Adrenal gland (tissue), 12 donors: ENCODE results near the gene PPP1R14D. TPM values are rescaled to one million over a fixed set of nuclear protein-coding genes. Genes with fewer than 3 reads are reported as not detected.

Experiments used
- DNase-seq, 7 donors: peaks; one replicate each; pipeline ENCODE4 v3.0.0-alpha.2; 2019 to 2020
- H3K27ac ChIP-seq, 5 donors: fragments of 200-600 bp; sonication (generic) in 4 of 5; 1 replicate in 3 of 5; 2 replicates in 2 of 5; pipeline versions ENCODE4 v1.5.1 to v1.8.0; 2016 to 2020; ENCODE audit warnings: mild to moderate bottlenecking in 1 of 5
- H3K27me3 ChIP-seq: fragments of 200-600 bp; 2 replicates; pipeline ENCODE4 v1.8.0; 2021
- H3K36me3 ChIP-seq, 2 donors: fragments of 200-600 bp; replicated peaks in 1 of 2; 1 replicate in 1 of 2; 2 replicates in 1 of 2; pipeline versions ENCODE4 v1.5.1 to v1.8.0; 2018 to 2022
- H3K4me1 ChIP-seq, 2 donors: fragments of 200-600 bp; replicated peaks in 1 of 2; 1 replicate in 1 of 2; 2 replicates in 1 of 2; pipeline versions ENCODE4 v1.5.1 to v1.8.0; 2018 to 2021
- H3K4me3 ChIP-seq, 4 donors: fragments of 200-600 bp; sonication (generic) in 3 of 4; one replicate each; pipeline ENCODE4 v1.5.1; 2016 to 2018
- H3K9me3 ChIP-seq, 3 donors: fragments of 200-600 bp; sonication (generic) in 1 of 3; replicated peaks in 1 of 3; 1 replicate in 2 of 3; 2 replicates in 1 of 3; pipeline versions ENCODE4 v1.5.1 to v1.8.0; 2016 to 2021
- POLR2A ChIP-seq, 2 donors: fragments of 450-650 bp; IDR thresholded peaks; one replicate each; pipeline ENCODE4 v1.6.1; 2017; ENCODE audit warnings: antibody characterized with exemption in 2 of 2, mild to moderate bottlenecking in 2 of 2, moderate library complexity in 1 of 2
- WGBS, 4 donors: extraction: QIAGEN DNeasy Blood & Tissue Kit in 2 of 4; methylation state at CpG; one replicate each; pipeline versions ENCODE4 v1.1.5 to v1.1.7; 2013 to 2017; 5-methylcytosine and 5-hydroxymethylcytosine counted together
- intact Hi-C, 2 donors: fragments of 100-400 bp; cut with DNase I; formaldehyde crosslinking; loops; one replicate each; pipeline versions ENCODE4 v1.14.1 to v1.15.0; 2022 to 2023
- polyA plus RNA-seq, 3 donors: library from polyadenylated mRNA; stranded (reverse); fragments of 200-250 nt in 2 of 3; fragments of 350-450 nt in 1 of 3; fragmentation: Illumina TruSeq in 1 of 3; extraction: RNeasy Lipid Tissue Mini Kit (QIAGEN cat#74804) in 1 of 3; gene quantifications; one replicate each; pipeline ENCODE4 v1.2.3, GENCODE V29; 2013 to 2014
- total RNA-seq, 9 donors: library from RNA; depleted of rRNA in 4 of 9; stranded (reverse); fragments of >200 nt in 4 of 9; fragments of 120-200 nt in 1 of 9; fragmentation: NEBNext Ultra II Directional in 1 of 9; extraction: Animal tissue kit (Norgen Biotek cat#: 25700) in 1 of 9; gene quantifications; one replicate each; pipeline versions ENCODE4 v1.1.0 to v1.2.4, GENCODE V29; 2013 to 2023
- TF ChIP-seq, protein P1 (sequence below), 6 experiments: fragments of 450-650 bp in 4 of 6; fragments of 200-600 bp in 2 of 6; sonication (generic) in 1 of 6; IDR thresholded peaks; 1 replicate in 5 of 6; 2 replicates in 1 of 6; pipeline versions ENCODE4 v1.5.1 to v1.8.0; 2016 to 2021; ENCODE audit warnings: antibody characterized with exemption in 6 of 6, mild to moderate bottlenecking in 2 of 6, moderate library complexity in 1 of 6
- donor health status: healthy with polysubstance abuse.
- donor health status: Bipolar disorder and iron deficiency.
- donor health status: DM: yes; HTN: yes; CAD: no.
- donor health status: DM: no; HTN: no; CAD: no.
- donor health status: DM: no; HTN: no; CAD: no.
- donor health status: DM: yes; HTN: yes; CAD: no.

The PPP1R14D gene
- total and polyA plus RNA-seq, 12 donors = not detected

DNA sequence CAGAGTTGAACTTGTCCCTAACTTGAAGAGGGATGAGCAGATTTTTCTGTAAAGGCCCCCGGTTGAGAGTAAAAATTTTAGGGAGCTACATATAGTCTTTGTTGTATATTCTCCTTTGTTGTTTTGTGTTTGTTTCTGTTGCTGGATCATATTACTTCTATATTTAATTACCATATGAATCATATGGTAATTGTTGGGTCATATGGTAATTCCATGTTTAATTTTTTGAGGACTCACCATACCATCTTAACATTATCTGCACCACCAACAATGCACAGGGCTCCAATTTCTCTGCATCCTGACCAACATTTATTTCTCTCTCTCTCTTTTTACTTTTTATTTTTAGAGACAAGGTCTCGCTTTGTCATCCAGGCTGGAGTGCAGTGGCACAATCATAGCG, 29.0 kb downstream of the PPP1R14D start:
- no peak for DNase-seq
- H3K36me3 ChIP-seq = no peaks in the 10 kb centered on the region
- H3K4me1 ChIP-seq = peaks cover 0 to 16% of the 10 kb centered on the region in 2 donors
- TF ChIP-seq, protein P1, sequence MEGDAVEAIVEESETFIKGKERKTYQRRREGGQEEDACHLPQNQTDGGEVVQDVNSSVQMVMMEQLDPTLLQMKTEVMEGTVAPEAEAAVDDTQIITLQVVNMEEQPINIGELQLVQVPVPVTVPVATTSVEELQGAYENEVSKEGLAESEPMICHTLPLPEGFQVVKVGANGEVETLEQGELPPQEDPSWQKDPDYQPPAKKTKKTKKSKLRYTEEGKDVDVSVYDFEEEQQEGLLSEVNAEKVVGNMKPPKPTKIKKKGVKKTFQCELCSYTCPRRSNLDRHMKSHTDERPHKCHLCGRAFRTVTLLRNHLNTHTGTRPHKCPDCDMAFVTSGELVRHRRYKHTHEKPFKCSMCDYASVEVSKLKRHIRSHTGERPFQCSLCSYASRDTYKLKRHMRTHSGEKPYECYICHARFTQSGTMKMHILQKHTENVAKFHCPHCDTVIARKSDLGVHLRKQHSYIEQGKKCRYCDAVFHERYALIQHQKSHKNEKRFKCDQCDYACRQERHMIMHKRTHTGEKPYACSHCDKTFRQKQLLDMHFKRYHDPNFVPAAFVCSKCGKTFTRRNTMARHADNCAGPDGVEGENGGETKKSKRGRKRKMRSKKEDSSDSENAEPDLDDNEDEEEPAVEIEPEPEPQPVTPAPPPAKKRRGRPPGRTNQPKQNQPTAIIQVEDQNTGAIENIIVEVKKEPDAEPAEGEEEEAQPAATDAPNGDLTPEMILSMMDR (IDR thresholded peaks at IDR 0.05) = no peak
- no peak for TF ChIP-seq POLR2A (IDR thresholded peaks at IDR 0.05)
- no peaks in the 10 kb centered on the region for H3K9me3 ChIP-seq
- intact Hi-C loops = no loop called here
- no peak overlapping the region for H3K4me3 ChIP-seq
- H3K27me3 ChIP-seq = no peaks in the 10 kb centered on the region
- H3K27ac ChIP-seq = peak overlapping the region in 1 of 5 donors; percentile 6
- 63 to 76% (median 71%) methylated on average over 3 of the region's 3 CpGs for WGBS, 4 donors

DNA sequence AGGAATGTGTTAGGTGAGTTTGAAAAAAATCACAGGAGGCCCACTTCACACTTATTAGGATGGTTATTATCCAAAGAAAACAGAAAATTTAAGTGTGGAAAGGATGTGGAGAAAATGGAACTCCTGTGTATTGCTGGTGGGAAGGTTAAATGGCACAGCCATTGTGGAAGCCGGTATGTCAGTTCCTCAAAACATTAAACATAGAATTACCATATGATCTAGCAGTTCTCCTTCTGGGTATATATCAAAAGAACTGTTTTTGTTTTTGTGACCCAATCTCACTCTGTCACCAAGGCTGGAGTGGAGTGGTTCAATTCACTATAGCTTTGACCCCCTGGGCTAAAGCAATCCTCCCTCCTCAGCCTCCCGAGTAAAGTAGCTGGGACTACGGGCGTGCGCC, 32.0 kb downstream of the PPP1R14D start:
- no peak for DNase-seq
- Histone ChIP-seq H3K9me3 (no peaks in the 10 kb centered on the region), H3K4me3 (no peak overlapping the region), H3K27me3 (no peaks in the 10 kb centered on the region), H3K27ac (peak overlapping the region in 1 of 5 donors; percentile 1), H3K36me3 (no peaks in the 10 kb centered on the region), H3K4me1 (peaks cover 4 to 22% of the 10 kb centered on the region in 2 donors)
- 86 to 94% (median 91%) methylated on average over 5 of the region's 5 CpGs for WGBS, 4 donors
- intact Hi-C loops = no loop called here
- TF ChIP-seq, protein P1 (IDR thresholded peaks at IDR 0.05) = no peak
- TF ChIP-seq POLR2A (IDR thresholded peaks at IDR 0.05) = no peak

DNA sequence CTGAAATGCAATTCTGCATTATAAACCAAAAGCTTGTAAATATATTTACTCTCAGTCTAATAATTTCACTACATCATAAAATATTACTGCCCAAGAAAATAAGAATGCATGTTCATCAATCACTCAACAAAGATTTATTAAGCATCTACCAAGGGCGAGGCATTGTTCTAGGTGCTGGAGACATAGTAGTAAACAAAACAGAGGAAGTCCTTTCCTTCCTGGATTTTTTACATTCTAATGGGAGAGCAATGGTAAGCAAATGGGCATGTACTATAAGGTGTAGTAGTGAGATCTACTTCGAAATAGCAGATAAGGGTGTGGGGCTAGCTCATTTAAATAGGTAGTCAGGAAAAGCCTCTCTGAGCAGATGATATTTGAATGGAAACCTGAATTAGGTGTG, 32.5 kb downstream of the PPP1R14D start:
- H3K27ac ChIP-seq = peak overlapping the region in 2 of 5 donors; percentile 1 to 17
- no peaks in the 10 kb centered on the region for H3K27me3 ChIP-seq
- peaks cover 4 to 22% of the 10 kb centered on the region in 2 donors for H3K4me1 ChIP-seq
- intact Hi-C loops = no loop called here
- no peaks in the 10 kb centered on the region for H3K36me3 ChIP-seq
- no peak overlapping the region for H3K4me3 ChIP-seq
- DNase-seq = no peak
- WGBS, 4 donors = 65 to 81% (median 77%) methylated on average over 2 of the region's 2 CpGs
- TF ChIP-seq, protein P1 (IDR thresholded peaks at IDR 0.05) = no peak
- no peak for TF ChIP-seq POLR2A (IDR thresholded peaks at IDR 0.05)
- no peaks in the 10 kb centered on the region for H3K9me3 ChIP-seq

DNA sequence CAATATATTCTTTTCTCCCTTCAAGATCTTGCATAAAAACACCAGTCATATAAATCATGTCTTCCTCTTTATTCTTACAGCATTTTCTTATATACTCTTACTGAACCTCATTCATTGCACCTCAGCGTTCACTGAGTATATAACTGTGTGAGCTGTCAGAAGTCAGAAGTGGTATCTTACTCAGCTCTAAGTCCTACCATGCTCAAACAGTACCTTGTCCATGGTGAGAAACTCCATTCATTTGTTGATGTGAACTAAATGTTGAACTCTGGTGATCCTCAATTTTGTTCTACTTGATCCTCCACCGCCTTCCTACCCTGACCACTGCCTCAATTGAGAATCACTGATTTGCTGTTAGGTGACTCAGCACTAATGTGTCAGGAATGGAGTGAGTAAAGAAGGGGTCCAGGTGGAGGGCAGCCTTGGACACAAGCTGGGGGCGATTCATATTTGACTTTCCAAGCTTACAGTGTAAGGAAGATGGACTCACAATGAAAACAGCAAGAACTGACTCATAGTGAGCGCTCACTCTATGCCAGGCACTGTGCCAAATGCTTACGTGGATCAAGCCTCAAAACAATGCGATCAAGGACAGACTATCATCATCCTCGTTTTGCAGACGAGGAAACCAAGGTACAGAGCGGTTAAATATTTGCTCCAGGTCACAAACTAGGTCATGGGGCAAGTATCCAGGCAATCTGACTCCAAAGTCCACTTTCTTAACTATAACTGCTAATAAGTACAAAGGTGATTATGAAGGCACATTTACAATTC, 35.1 kb downstream of the PPP1R14D start:
- Histone ChIP-seq H3K36me3 (no peaks in the 10 kb centered on the region), H3K4me1 (peaks cover 4 to 32% of the 10 kb centered on the region in 2 donors), H3K9me3 (no peaks in the 10 kb centered on the region), H3K4me3 (no peak overlapping the region), H3K27ac (peak overlapping the region in 4 of 5 donors; percentile 7 to 74 (median 65)), H3K27me3 (no peaks in the 10 kb centered on the region)
- TF ChIP-seq POLR2A (IDR thresholded peaks at IDR 0.05) = no peak
- TF ChIP-seq, protein P1 (IDR thresholded peaks at IDR 0.05) = no peak
- intact Hi-C loops = no loop called here
- 43 to 51% (median 50%) methylated on average over 8 to 9 of the region's 9 CpGs for WGBS, 4 donors
- DNase-seq = peak; percentile 86 to 96 (median 94)
